HL-60 (cell line): ENCODE results near the gene ZNF618.

Source experiments
- DNase-seq, 2 experiments: peaks; one replicate each; pipeline ENCODE4 v3.0.0-alpha.2; 2010 to 2020; ENCODE audit warnings: low read depth in 1 of 2, low spot score in 1 of 2
- H3K27ac ChIP-seq: fragments of 250-450 bp; sonication (Bioruptor Pico); replicated peaks from 2 replicates; pipeline ENCODE4 v1.5.1; 2020; ENCODE audit warnings: mild to moderate bottlenecking, moderate library complexity
- H3K27me3 ChIP-seq: fragments of 250-450 bp; sonication (Bioruptor Pico); 2 replicates; pipeline ENCODE4 v1.5.1; 2021; ENCODE audit warnings: mild to moderate bottlenecking, moderate library complexity; ENCODE audit not compliant: insufficient read depth, poor library complexity, severe bottlenecking
- H3K4me3 ChIP-seq: replicated peaks from 2 replicates; pipeline ENCODE4 v1.5.1; 2011; ENCODE audit warnings: mild to moderate bottlenecking, control low read depth, low read length; ENCODE audit not compliant: insufficient read depth
- CTCF ChIP-seq: IDR thresholded peaks from one replicate; pipeline ENCODE4 v1.5.1; 2011; ENCODE audit warnings: low read length, control low read depth, inconsistent platforms; ENCODE audit not compliant: insufficient read depth
- GABPA ChIP-seq: IDR thresholded peaks from 2 replicates; pipeline ENCODE4 v1.6.1; 2012; ENCODE audit warnings: low read depth
- POLR2AphosphoS5 ChIP-seq: IDR thresholded peaks from 2 replicates; pipeline ENCODE4 v1.6.1; 2012; ENCODE audit warnings: low read depth
- REST ChIP-seq: IDR thresholded peaks from 2 replicates; pipeline ENCODE4 v1.6.1; 2012; ENCODE audit warnings: low read depth; ENCODE audit not compliant: insufficient replicate concordance
- SPI1 ChIP-seq: IDR thresholded peaks from 2 replicates; pipeline ENCODE4 v1.6.1; 2012; ENCODE audit warnings: low read depth, mild to moderate bottlenecking, borderline replicate concordance

The ZNF618 gene

GRCh38 chr9:114000063-114000454, 124.0 kb downstream of the ZNF618 start:
- Histone ChIP-seq H3K27me3 (no peaks in the 10 kb centered on the region), H3K27ac (no peak overlapping the region), H3K4me3 (no peak overlapping the region)
- TF ChIP-seq POLR2AphosphoS5, result no peak
- no peak for TF ChIP-seq SPI1
- TF ChIP-seq REST, result no peak
- no peak for TF ChIP-seq CTCF
- no peak for TF ChIP-seq GABPA
- DNase-seq, result no peak

GRCh38 chr9:114000671-114001409, 124.7 kb downstream of the ZNF618 start:
- DNase-seq, result no peak
- TF ChIP-seq SPI1 (no peak), CTCF (no peak), REST (no peak), POLR2AphosphoS5 (no peak), GABPA (no peak)
- Histone ChIP-seq H3K27me3 (no peaks in the 10 kb centered on the region), H3K4me3 (no peak overlapping the region), H3K27ac (no peak overlapping the region)

GRCh38 chr9:114001410-114001685, 125.2 kb downstream of the ZNF618 start:
- no peak for DNase-seq
- Histone ChIP-seq H3K27me3 (no peaks in the 10 kb centered on the region), H3K27ac (no peak overlapping the region), H3K4me3 (no peak overlapping the region)
- TF ChIP-seq REST (no peak), SPI1 (no peak), CTCF (no peak), GABPA (no peak), POLR2AphosphoS5 (no peak)
